Breast epithelium (tissue), 4 donors: ENCODE data around the gene MON2. TPM values are rescaled to one million over a fixed set of nuclear protein-coding genes. Genes with fewer than 3 reads are reported as not detected.

Experiments
- DNase-seq, 2 donors: peaks; one replicate each; pipeline ENCODE4 v3.0.0-alpha.2; 2019; ENCODE audit warnings: low spot score in 2 of 2
- H3K27ac ChIP-seq, 2 donors: fragments of 200-600 bp; sonication (generic) in 1 of 2; one replicate each; pipeline ENCODE4 v1.5.1; 2016 to 2019; ENCODE audit warnings: mild to moderate bottlenecking in 1 of 2
- H3K27me3 ChIP-seq, 2 donors: fragments of 200-600 bp; sonication (generic) in 1 of 2; one replicate each; pipeline versions ENCODE4 v1.5.1 to v1.6.0; 2017 to 2019; ENCODE audit warnings: control low read depth in 1 of 2, mild to moderate bottlenecking in 1 of 2
- H3K36me3 ChIP-seq: fragments of 200-600 bp; one replicate; pipeline ENCODE4 v1.5.1; 2019
- H3K4me1 ChIP-seq, 2 donors: fragments of 200-600 bp; sonication (generic); one replicate each; pipeline ENCODE4 v1.5.1; 2016 to 2019; ENCODE audit warnings: control low read depth in 1 of 2
- H3K4me3 ChIP-seq, 3 donors: fragments of 200-600 bp; sonication (generic); 1 replicate in 2 of 3; 2 replicates in 1 of 3; pipeline ENCODE4 v1.5.1; 2016 to 2019; ENCODE audit warnings: mild to moderate bottlenecking in 3 of 3, moderate library complexity in 2 of 3
- H3K9me3 ChIP-seq, 2 donors: fragments of 200-600 bp; sonication (generic) in 1 of 2; one replicate each; pipeline ENCODE4 v1.5.1; 2016 to 2019; ENCODE audit warnings: control low read depth in 1 of 2
- POLR2A ChIP-seq: fragments of 450-650 bp; IDR thresholded peaks from one replicate; pipeline ENCODE4 v1.6.1; 2016; ENCODE audit warnings: antibody characterized with exemption, mild to moderate bottlenecking, moderate library complexity
- POLR2AphosphoS5 ChIP-seq, 3 donors: sonication (generic); formaldehyde crosslinking; IDR thresholded peaks; one replicate each; pipeline ENCODE4 v1.6.1; 2017; ENCODE audit warnings: antibody characterized with exemption in 3 of 3
- intact Hi-C: fragments of 100-400 bp; cut with DNase I; formaldehyde crosslinking; loops from one replicate; pipeline ENCODE4 v1.15.1; 2023; ENCODE audit warnings: low total_unique reads
- total RNA-seq, 3 donors: library from RNA; depleted of rRNA; stranded (reverse); fragments of >200 nt; gene quantifications; one replicate each; pipeline ENCODE4 v1.1.0, GENCODE V29; 2016
- TF ChIP-seq, protein P1 (sequence below), 3 donors: fragments of 450-650 bp; IDR thresholded peaks; one replicate each; pipeline ENCODE4 v1.5.1; 2016 to 2017; ENCODE audit warnings: antibody characterized with exemption in 3 of 3, mild to moderate bottlenecking in 3 of 3, moderate library complexity in 3 of 3

Gene MON2
- total RNA-seq, 3 donors from 2014 or later: 85.0 to 162 (median 123) TPM

GRCh38 chr12:62606654-62607053, 140.0 kb downstream of the MON2 start:
- peaks cover 0 to 4% of the 10 kb centered on the region in 2 donors for H3K4me1 ChIP-seq
- DNase-seq: no peak
- no peaks in the 10 kb centered on the region for H3K9me3 ChIP-seq
- no peaks in the 10 kb centered on the region for H3K27me3 ChIP-seq
- no peak overlapping the region for H3K27ac ChIP-seq
- intact Hi-C loops: no loop called here
- H3K4me3 ChIP-seq: no peak overlapping the region
- TF ChIP-seq, protein P1, sequence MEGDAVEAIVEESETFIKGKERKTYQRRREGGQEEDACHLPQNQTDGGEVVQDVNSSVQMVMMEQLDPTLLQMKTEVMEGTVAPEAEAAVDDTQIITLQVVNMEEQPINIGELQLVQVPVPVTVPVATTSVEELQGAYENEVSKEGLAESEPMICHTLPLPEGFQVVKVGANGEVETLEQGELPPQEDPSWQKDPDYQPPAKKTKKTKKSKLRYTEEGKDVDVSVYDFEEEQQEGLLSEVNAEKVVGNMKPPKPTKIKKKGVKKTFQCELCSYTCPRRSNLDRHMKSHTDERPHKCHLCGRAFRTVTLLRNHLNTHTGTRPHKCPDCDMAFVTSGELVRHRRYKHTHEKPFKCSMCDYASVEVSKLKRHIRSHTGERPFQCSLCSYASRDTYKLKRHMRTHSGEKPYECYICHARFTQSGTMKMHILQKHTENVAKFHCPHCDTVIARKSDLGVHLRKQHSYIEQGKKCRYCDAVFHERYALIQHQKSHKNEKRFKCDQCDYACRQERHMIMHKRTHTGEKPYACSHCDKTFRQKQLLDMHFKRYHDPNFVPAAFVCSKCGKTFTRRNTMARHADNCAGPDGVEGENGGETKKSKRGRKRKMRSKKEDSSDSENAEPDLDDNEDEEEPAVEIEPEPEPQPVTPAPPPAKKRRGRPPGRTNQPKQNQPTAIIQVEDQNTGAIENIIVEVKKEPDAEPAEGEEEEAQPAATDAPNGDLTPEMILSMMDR (IDR thresholded peaks at IDR 0.05): no peak
- TF ChIP-seq POLR2AphosphoS5 (IDR thresholded peaks at IDR 0.05) (no peak), POLR2A (no peak)
- no peaks in the 10 kb centered on the region for H3K36me3 ChIP-seq

GRCh38 chr12:62613081-62613480, 146.5 kb downstream of the MON2 start:
- Histone ChIP-seq H3K4me1 (no peaks in the 10 kb centered on the region), H3K36me3 (no peaks in the 10 kb centered on the region), H3K4me3 (no peak overlapping the region), H3K27ac (no peak overlapping the region), H3K27me3 (no peaks in the 10 kb centered on the region), H3K9me3 (no peaks in the 10 kb centered on the region)
- intact Hi-C loops: no loop called here
- no peak for DNase-seq
- TF ChIP-seq POLR2A (no peak), POLR2AphosphoS5 (IDR thresholded peaks at IDR 0.05) (no peak)
- TF ChIP-seq, protein P1 (IDR thresholded peaks at IDR 0.05): no peak

DNA sequence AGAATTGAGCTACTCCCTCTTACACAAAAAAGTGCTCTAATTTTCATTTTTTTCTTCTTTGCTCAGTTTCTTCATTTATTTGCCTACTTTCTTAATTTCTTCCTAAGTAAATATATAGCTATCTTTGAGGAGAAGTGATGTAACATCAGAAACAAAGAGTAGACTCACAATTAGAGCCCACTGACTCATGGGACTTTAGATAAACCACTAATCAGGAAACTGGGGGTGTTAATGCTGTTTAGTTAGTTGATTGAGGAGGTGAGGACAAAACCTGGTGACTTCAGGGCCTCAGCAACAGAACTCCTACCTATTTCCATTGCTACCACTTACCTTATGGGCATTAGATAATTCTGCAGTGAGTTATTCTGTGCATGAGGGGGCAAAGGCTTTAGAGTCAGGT, 151.7 kb downstream of the MON2 start:
- Histone ChIP-seq H3K27me3 (no peaks in the 10 kb centered on the region), H3K36me3 (no peaks in the 10 kb centered on the region), H3K4me3 (no peak overlapping the region), H3K4me1 (no peaks in the 10 kb centered on the region), H3K27ac (no peak overlapping the region), H3K9me3 (no peaks in the 10 kb centered on the region)
- no peak for TF ChIP-seq POLR2AphosphoS5 (IDR thresholded peaks at IDR 0.05)
- TF ChIP-seq POLR2A: no peak
- TF ChIP-seq, protein P1 (IDR thresholded peaks at IDR 0.05): no peak
- intact Hi-C loops: no loop called here
- DNase-seq: no peak

- intact Hi-C loops: no loop called here
- Histone ChIP-seq H3K36me3 (no peaks in the 10 kb centered on the region), H3K9me3 (no peaks in the 10 kb centered on the region)
Measured at GRCh38 chr12:62618930-62619329, 152.3 kb downstream of the MON2 start.

DNA sequence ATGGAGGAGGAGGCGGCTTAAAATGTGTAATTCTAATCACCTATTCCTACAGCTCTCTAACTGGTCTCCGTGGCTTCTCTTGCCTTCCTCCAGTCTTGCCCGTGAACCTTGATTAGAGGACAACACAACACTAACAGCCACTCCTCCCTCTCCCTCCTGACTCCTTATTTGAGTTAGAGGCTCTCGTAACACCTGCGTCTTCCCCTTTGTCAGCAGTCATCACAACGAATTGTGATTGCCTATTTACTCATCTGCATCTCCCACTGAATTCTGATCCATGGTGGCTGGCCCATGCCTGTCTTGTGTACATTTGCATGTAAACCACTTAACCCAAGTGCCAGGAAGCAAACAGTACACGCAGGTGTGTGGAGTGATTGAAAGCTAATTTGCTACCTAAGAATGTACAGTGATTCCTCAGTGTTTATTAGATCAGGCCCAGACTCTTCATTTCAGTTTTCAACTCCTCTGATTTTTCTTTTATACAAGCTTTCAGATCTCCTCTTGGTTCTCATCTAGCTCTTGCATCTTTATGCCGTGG, 154.5 kb downstream of the MON2 start:
- Histone ChIP-seq H3K27me3 (no peaks in the 10 kb centered on the region), H3K9me3 (no peaks in the 10 kb centered on the region), H3K36me3 (no peaks in the 10 kb centered on the region), H3K4me1 (no peaks in the 10 kb centered on the region), H3K27ac (no peak overlapping the region), H3K4me3 (no peak overlapping the region)
- TF ChIP-seq POLR2A (no peak), POLR2AphosphoS5 (IDR thresholded peaks at IDR 0.05) (no peak)
- TF ChIP-seq, protein P1 (IDR thresholded peaks at IDR 0.05): no peak
- no peak for DNase-seq
- intact Hi-C loops: no loop called here

More at GRCh38 chr12:62618930-62619329, 152.3 kb downstream of the MON2 start:
- no peak for DNase-seq
- H3K27ac ChIP-seq: no peak overlapping the region
- no peaks in the 10 kb centered on the region for H3K4me1 ChIP-seq
- no peak overlapping the region for H3K4me3 ChIP-seq
- H3K27me3 ChIP-seq: no peaks in the 10 kb centered on the region
- TF ChIP-seq, protein P1 (IDR thresholded peaks at IDR 0.05): no peak
- no peak for TF ChIP-seq POLR2A
- TF ChIP-seq POLR2AphosphoS5 (IDR thresholded peaks at IDR 0.05): no peak
